Nephron progenitor cell (in vitro differentiated cells): ENCODE data around the gene GNB1L.
"Not testable (repeated sequence)": the region's sequence is repeated elsewhere in the genome, so short reads cannot be mapped to it uniquely, and the experiment has no call there.

ENCODE experiments used
- DNase-seq: peaks from one replicate; pipeline ENCODE4 v3.0.0; 2021
- H3K27ac Mint-ChIP-seq: 2 replicates; pipeline ENCODE4 v1.8.0; 2021; ENCODE audit warnings: mild to moderate bottlenecking, moderate library complexity, mixed read lengths
- H3K27me3 Mint-ChIP-seq: 2 replicates; pipeline ENCODE4 v1.8.0; 2021; ENCODE audit warnings: mild to moderate bottlenecking, low read depth, mixed read lengths; ENCODE audit not compliant: poor library complexity
- H3K36me3 Mint-ChIP-seq: 2 replicates; pipeline ENCODE4 v1.8.0; 2021; ENCODE audit warnings: low read depth, mixed read lengths
- H3K4me1 Mint-ChIP-seq: 2 replicates; pipeline ENCODE4 v1.8.0; 2021; ENCODE audit warnings: mixed read lengths
- H3K4me3 Mint-ChIP-seq: 2 replicates; pipeline ENCODE4 v1.8.0; 2021; ENCODE audit warnings: mild to moderate bottlenecking, moderate library complexity, mixed read lengths
- H3K9me3 Mint-ChIP-seq: 2 replicates; pipeline ENCODE4 v1.8.0; 2021; ENCODE audit warnings: mild to moderate bottlenecking, moderate library complexity, mixed read lengths
- TF ChIP-seq, protein P1 (sequence below): fragments of 200-600 bp; sonication (generic); IDR thresholded peaks from 2 replicates; pipeline ENCODE4 v1.5.0; 2021; ENCODE audit warnings: antibody characterized with exemption

The GNB1L gene

DNA sequence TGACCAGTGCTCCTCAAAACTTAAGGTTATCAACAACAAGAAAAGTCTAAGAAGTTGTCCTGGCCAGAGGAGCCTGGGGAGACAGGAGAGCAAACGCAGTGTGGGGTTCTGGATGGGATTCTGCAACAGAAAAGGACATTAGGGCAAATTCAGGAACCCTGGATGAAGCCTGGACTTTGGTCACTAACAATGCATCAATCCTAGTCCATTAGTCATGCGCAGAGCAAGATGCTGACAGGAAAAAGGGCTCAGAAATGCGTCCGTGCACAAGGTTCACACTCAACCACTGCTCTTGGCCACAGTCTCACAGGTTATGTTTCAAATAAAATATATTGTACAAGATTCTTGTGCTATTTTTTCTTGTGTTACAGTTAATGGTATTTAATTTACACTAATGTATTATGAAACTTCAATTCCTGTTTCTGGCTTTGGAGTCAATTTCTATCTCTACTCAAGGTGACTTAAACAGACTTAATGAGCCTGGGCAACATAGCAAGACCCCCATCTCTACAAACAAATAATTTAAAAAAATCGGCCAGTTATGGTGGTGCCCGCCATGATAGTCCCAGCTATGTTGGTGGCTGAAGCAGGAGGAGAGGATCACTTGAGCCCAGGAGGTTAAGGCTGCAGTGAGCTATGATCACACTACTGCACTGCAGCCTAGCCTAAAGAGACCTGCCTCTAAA, 13.6 kb downstream of the GNB1L start:
- no peak overlapping the region for H3K27ac Mint-ChIP-seq
- no peak for DNase-seq
- H3K36me3 Mint-ChIP-seq, result no peaks in the 10 kb centered on the region
- H3K9me3 Mint-ChIP-seq, result no peaks in the 10 kb centered on the region
- H3K4me3 Mint-ChIP-seq, result no peak overlapping the region
- H3K4me1 Mint-ChIP-seq, result peaks cover 23% of the 10 kb centered on the region
- TF ChIP-seq, protein P1, sequence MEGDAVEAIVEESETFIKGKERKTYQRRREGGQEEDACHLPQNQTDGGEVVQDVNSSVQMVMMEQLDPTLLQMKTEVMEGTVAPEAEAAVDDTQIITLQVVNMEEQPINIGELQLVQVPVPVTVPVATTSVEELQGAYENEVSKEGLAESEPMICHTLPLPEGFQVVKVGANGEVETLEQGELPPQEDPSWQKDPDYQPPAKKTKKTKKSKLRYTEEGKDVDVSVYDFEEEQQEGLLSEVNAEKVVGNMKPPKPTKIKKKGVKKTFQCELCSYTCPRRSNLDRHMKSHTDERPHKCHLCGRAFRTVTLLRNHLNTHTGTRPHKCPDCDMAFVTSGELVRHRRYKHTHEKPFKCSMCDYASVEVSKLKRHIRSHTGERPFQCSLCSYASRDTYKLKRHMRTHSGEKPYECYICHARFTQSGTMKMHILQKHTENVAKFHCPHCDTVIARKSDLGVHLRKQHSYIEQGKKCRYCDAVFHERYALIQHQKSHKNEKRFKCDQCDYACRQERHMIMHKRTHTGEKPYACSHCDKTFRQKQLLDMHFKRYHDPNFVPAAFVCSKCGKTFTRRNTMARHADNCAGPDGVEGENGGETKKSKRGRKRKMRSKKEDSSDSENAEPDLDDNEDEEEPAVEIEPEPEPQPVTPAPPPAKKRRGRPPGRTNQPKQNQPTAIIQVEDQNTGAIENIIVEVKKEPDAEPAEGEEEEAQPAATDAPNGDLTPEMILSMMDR, result no peak
- peaks cover 30% of the 10 kb centered on the region for H3K27me3 Mint-ChIP-seq

DNA sequence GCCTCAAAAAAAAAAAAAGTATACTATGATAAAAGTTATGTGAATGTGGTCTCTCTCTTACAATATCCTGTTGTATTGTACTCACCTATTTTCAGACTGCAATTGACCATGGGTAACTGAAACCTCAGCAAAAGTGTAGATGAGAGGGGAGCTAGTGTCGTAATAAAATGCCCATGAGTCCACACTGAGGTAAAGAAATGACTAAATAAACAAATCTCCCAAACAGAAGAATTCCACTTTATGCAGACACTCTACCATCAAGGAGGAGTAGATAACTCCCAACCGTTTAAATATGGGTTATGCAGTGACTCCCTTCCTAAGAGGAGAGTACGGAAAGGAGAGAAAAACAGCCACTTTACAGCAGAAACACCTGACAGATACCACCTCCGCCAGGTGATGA, 14.6 kb downstream of the GNB1L start:
- H3K27me3 Mint-ChIP-seq, result peaks cover 36% of the 10 kb centered on the region
- H3K4me3 Mint-ChIP-seq, result no peak overlapping the region
- DNase-seq, result no peak
- H3K27ac Mint-ChIP-seq, result no peak overlapping the region
- no peaks in the 10 kb centered on the region for H3K36me3 Mint-ChIP-seq
- H3K4me1 Mint-ChIP-seq, result peaks cover 23% of the 10 kb centered on the region
- H3K9me3 Mint-ChIP-seq, result no peaks in the 10 kb centered on the region
- TF ChIP-seq, protein P1, result no peak

DNA sequence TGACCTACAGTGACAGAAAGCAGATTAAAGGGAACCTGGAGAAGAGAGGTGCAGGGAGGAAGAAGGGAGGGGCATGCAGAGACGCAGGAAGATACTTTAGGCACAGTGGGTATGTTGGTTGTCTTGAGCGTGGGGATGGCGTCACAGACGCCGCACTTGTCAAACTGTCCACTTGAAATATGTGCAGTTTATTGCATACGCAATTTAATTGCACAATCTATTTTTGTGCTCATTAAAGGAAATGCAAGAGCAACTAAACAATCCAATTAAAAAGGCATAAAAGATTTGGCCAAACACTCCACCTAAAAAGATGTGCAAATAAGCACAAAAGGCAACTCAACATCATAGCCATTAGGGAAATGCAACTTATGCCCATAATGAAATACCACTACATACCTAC, 16.8 kb downstream of the GNB1L start:
- Mint-ChIP-seq H3K9me3 (no peaks in the 10 kb centered on the region), H3K27ac (no peak overlapping the region), H3K27me3 (peaks cover 36% of the 10 kb centered on the region), H3K4me1 (peaks cover 16% of the 10 kb centered on the region), H3K36me3 (no peaks in the 10 kb centered on the region), H3K4me3 (no peak overlapping the region)
- TF ChIP-seq, protein P1, result no peak
- DNase-seq, result no peak

DNA sequence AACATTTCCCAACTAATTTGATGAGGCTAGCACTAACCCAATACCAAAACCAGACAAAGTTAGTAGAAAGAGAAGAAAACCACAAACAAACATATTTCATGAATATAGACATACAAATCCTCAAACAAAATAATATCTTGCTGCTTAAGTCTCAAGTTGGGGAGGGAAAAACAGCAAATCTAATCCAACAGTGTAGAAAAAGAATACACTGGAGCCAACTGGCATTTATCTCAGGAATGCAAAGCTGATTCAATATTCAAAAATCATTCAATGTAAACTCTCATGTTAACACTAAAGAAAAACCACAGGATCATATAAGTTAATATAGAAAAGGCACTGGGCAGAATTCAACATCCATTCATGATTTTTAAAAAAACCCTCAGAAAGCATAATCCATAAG, 18.2 kb downstream of the GNB1L start:
- Mint-ChIP-seq H3K4me3 (no peak overlapping the region), H3K4me1 (peaks cover 2% of the 10 kb centered on the region), H3K36me3 (no peaks in the 10 kb centered on the region), H3K27me3 (peaks cover 33% of the 10 kb centered on the region), H3K27ac (no peak overlapping the region), H3K9me3 (no peaks in the 10 kb centered on the region)
- TF ChIP-seq, protein P1, result no peak
- no peak for DNase-seq

DNA sequence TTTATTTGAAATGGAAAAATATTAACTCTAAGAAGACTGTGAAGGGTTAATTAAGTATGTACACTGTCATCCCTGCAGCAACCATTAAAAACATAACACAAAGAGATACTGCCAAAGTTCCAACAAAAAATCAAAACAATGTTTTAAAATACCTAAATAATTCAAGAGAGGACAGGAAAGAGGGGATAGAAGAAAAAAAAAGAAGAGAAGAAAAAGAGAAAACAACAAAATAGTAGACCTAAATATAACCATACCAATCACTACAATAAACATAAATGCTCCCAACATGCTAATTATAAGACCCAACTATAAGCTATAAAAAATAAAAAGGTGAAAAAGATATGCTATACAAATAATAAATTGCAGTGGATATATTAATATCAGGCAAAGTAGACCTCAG, 20.1 kb downstream of the GNB1L start:
- no peaks in the 10 kb centered on the region for H3K36me3 Mint-ChIP-seq
- no peak overlapping the region for H3K27ac Mint-ChIP-seq
- no peak overlapping the region for H3K4me3 Mint-ChIP-seq
- DNase-seq, result no peak
- no peaks in the 10 kb centered on the region for H3K4me1 Mint-ChIP-seq
- peaks cover 23% of the 10 kb centered on the region for H3K27me3 Mint-ChIP-seq
- no peaks in the 10 kb centered on the region for H3K9me3 Mint-ChIP-seq
- TF ChIP-seq, protein P1, result no peak

DNA sequence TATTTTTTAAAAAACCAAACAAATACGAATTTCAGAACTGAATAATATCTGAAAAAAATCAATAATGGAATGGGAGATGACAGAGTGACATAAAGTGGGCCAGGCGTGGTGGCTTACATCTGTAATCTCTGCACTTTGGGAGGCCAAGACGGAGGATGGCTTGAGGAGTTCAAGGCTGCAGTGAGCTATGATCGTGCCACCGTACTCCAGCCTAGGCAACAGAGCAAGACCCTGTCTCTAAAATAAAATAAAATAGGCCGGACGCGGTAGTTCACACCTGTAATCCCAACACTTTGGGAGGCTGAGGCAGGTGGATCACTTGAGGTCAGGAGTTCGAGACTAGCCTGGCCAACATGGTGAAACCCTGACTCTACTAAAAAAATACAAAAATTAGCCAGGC, 21.3 kb downstream of the GNB1L start:
- H3K27ac Mint-ChIP-seq, DNase-seq, H3K9me3 Mint-ChIP-seq, H3K4me3 Mint-ChIP-seq, H3K36me3 Mint-ChIP-seq, H3K4me1 Mint-ChIP-seq: not testable (repeated sequence)
- H3K27me3 Mint-ChIP-seq, result peaks cover 21% of the 10 kb centered on the region
